Bronchial epithelial cell (primary cell): Measurements from ENCODE around the gene MT1M. TPM values are rescaled to one million over a fixed set of nuclear protein-coding genes. Genes with fewer than 3 reads are reported as not detected.

Experiments
- DNase-seq: peaks from one replicate; pipeline ENCODE4 v3.0.0-alpha.2; 2010; ENCODE audit warnings: low read depth
- FAIRE-seq: peaks from 2 replicates; lab custom pipeline; 2011; peaks lifted over from hg19 to GRCh38; lab: Jason Lieb, UNC
- H3K27me3 ChIP-seq: 2 replicates; pipeline ENCODE4 v1.5.1; 2011; ENCODE audit warnings: low read length; ENCODE audit not compliant: control insufficient read depth, insufficient read depth
- H3K36me3 ChIP-seq: 2 replicates; pipeline ENCODE4 v1.5.1; 2011; ENCODE audit warnings: low read length; ENCODE audit not compliant: control insufficient read depth, insufficient read depth
- H3K4me3 ChIP-seq: 2 replicates; pipeline ENCODE4 v1.5.1; 2011; ENCODE audit warnings: mild to moderate bottlenecking, low read depth, low read length, control low read depth
- total RNA-seq: library from RNA; depleted of rRNA; stranded (reverse); fragments of >200 nt; gene quantifications from 2 replicates; pipeline ENCODE4 v1.2.1, GENCODE V29; 2014
- TF ChIP-seq, protein P1 (sequence below): IDR thresholded peaks from 2 replicates; pipeline ENCODE4 v1.5.1; 2011; ENCODE audit warnings: mild to moderate bottlenecking, moderate library complexity, low read length, control low read depth, inconsistent platforms; ENCODE audit not compliant: insufficient read depth, severe bottlenecking

The MT1M gene
- total RNA-seq, 1 donor from 2014 or later = 0.26 TPM

GRCh38 chr16:56629531-56629930 lies 2.9 kb upstream of the MT1M start:
- no peaks in the 10 kb centered on the region for H3K36me3 ChIP-seq
- TF ChIP-seq, protein P1, sequence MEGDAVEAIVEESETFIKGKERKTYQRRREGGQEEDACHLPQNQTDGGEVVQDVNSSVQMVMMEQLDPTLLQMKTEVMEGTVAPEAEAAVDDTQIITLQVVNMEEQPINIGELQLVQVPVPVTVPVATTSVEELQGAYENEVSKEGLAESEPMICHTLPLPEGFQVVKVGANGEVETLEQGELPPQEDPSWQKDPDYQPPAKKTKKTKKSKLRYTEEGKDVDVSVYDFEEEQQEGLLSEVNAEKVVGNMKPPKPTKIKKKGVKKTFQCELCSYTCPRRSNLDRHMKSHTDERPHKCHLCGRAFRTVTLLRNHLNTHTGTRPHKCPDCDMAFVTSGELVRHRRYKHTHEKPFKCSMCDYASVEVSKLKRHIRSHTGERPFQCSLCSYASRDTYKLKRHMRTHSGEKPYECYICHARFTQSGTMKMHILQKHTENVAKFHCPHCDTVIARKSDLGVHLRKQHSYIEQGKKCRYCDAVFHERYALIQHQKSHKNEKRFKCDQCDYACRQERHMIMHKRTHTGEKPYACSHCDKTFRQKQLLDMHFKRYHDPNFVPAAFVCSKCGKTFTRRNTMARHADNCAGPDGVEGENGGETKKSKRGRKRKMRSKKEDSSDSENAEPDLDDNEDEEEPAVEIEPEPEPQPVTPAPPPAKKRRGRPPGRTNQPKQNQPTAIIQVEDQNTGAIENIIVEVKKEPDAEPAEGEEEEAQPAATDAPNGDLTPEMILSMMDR = no peak
- DNase-seq = no peak

DNA sequence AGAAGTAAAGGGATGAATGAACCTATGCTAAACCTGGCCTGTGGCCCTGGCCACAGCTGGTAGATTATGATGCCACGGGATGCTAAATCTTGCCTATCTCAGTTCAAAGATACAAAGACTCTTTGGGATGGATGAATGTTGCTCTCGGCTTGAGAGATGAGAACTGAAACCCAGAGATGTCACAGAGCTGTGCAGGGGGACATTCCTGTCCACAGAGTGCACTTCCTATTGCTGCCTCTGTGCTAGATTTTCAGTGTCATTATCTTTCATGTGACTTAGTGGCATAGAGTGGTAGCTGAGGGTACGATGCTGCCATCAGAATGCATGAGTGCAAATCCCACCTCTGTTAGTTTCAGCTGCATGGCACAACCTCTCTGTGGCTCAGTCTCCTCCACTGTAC lies 2.3 kb upstream of the MT1M start:
- FAIRE-seq = no peak
- DNase-seq = no peak
- TF ChIP-seq, protein P1 = no peak

More at GRCh38 chr16:56629531-56629930, 2.9 kb upstream of the MT1M start:
- no peak overlapping the region for H3K4me3 ChIP-seq
- H3K27me3 ChIP-seq = peaks cover 8% of the 10 kb centered on the region
- FAIRE-seq = no peak

DNA sequence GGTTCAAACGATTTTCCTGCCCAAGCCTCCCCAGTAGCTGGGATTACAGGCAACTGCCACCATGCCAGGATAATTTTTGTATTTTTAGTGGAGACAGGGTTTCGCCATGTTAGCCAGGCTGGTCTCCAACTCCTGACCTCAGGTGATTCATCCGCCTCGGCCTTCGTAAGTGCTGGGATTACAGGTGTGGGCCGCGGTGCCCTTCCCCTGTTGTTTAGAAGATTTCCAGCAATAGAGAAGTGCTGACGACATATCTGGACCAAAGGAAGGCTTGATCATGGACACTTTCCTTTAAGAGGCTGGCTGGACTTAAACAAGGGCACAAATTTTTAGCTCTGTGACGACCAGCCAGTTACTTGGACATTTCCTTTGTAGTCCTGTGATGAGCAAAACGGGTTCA lies 1.3 kb upstream of the MT1M start:
- DNase-seq (no peak), FAIRE-seq (no peak)
- Histone ChIP-seq H3K27me3 (peaks cover 21% of the 10 kb centered on the region), H3K36me3 (no peaks in the 10 kb centered on the region), H3K4me3 (no peak overlapping the region)
- TF ChIP-seq, protein P1 = no peak

More for the DNA sequence above, 2.3 kb upstream of the MT1M start:
- no peak overlapping the region for H3K4me3 ChIP-seq
- H3K27me3 ChIP-seq = peaks cover 11% of the 10 kb centered on the region
- H3K36me3 ChIP-seq = no peaks in the 10 kb centered on the region

DNA sequence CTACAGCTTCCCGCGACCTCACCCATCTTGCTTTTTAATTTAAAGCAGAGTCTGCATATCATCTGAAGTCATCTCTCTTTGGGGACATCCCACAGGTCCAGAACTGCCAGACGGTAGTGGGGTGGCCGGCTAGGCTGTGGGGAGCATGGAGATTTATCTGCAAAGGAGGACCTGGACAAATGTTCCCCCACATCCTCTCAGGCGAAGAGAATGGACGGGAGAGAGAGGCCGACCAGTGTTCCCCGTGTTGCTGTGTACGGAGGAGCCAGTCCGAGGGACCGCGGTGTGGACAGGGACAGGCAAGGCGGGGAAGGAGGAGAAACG lies 665 bp upstream of the MT1M start:
- DNase-seq = no peak
- TF ChIP-seq, protein P1 = no peak
- peaks cover 24% of the 10 kb centered on the region for H3K27me3 ChIP-seq
- no peak for FAIRE-seq
- H3K4me3 ChIP-seq = peak overlapping the region; percentile 41
- H3K36me3 ChIP-seq = no peaks in the 10 kb centered on the region

GRCh38 chr16:56632848-56633365 lies 448 bp downstream of the MT1M start:
- Histone ChIP-seq H3K4me3 (no peak overlapping the region), H3K27me3 (peaks cover 25% of the 10 kb centered on the region), H3K36me3 (no peaks in the 10 kb centered on the region)
- TF ChIP-seq, protein P1 = no peak
- no peak for FAIRE-seq
- no peak for DNase-seq

- no peak overlapping the region for H3K4me3 ChIP-seq
- TF ChIP-seq, protein P1 = no peak
- no peak for FAIRE-seq
Measured at GRCh38 chr16:56633535-56633934, 1.1 kb downstream of the MT1M start.

More at GRCh38 chr16:56633535-56633934, 1.1 kb downstream of the MT1M start:
- no peak for DNase-seq
- Histone ChIP-seq H3K27me3 (peaks cover 28% of the 10 kb centered on the region), H3K36me3 (no peaks in the 10 kb centered on the region)
